Activated B cell treated with CpG ODN at 0.5 μM for 24 hours (primary cell): ENCODE data around the gene BEX3. TPM values are rescaled to one million over a fixed set of nuclear protein-coding genes. Genes with fewer than 3 reads are reported as not detected.

Source experiments
- ATAC-seq: fragments of 200-7000 bp; cut with Tn5 transposase; one replicate; pipeline ENCODE4 v1.10.0; 2021; ENCODE audit warnings: low read depth, mild to moderate bottlenecking, moderate library complexity
- CTCF ChIA-PET: fragments of 350-600 bp; sonication (Branson Sonifier 250); formaldehyde crosslinking; loops from one replicate; lab custom pipeline; 2021; ENCODE audit warnings: antibody characterized with exemption; lab: Charles Lee
- POLR2A ChIA-PET: fragments of 350-600 bp; sonication (Branson Sonifier 250); formaldehyde crosslinking; loops from one replicate; lab custom pipeline; 2021; ENCODE audit warnings: antibody characterized with exemption; lab: Charles Lee
- DNase-seq: peaks from one replicate; pipeline ENCODE4 v3.0.0; 2022
- H3K27ac Mint-ChIP-seq: one replicate; pipeline ENCODE4 v1.8.0; 2020; ENCODE audit warnings: mixed read lengths
- H3K27me3 Mint-ChIP-seq: one replicate; pipeline ENCODE4 v1.8.0; 2021; ENCODE audit warnings: mixed read lengths
- H3K36me3 Mint-ChIP-seq: one replicate; pipeline ENCODE4 v1.8.0; 2021; ENCODE audit warnings: low read depth, mixed read lengths
- H3K4me1 Mint-ChIP-seq: one replicate; pipeline ENCODE4 v1.8.0; 2021; ENCODE audit warnings: mixed read lengths
- H3K4me3 Mint-ChIP-seq: one replicate; pipeline ENCODE4 v1.8.0; 2020; ENCODE audit warnings: mild to moderate bottlenecking, mixed read lengths
- H3K9me3 Mint-ChIP-seq: one replicate; pipeline ENCODE4 v1.8.0; 2020; ENCODE audit warnings: mixed read lengths
- CTCF ChIP-seq: fragments of 200-600 bp; IDR thresholded peaks from one replicate; pipeline ENCODE4 v1.8.0; 2022; ENCODE audit warnings: antibody characterized with exemption, mild to moderate bottlenecking
- intact Hi-C: fragments of 100-400 bp; cut with micrococcal nuclease; formaldehyde crosslinking; loops from one replicate; pipeline ENCODE4 v1.15.1; 2024
- total RNA-seq: library from RNA; stranded (reverse); gene quantifications from 2 replicates; pipeline ENCODE4 v1.2.3, GENCODE V29; 2022

The BEX3 gene
- total RNA-seq, 1 donor from 2014 or later, result 0.42 TPM

DNA sequence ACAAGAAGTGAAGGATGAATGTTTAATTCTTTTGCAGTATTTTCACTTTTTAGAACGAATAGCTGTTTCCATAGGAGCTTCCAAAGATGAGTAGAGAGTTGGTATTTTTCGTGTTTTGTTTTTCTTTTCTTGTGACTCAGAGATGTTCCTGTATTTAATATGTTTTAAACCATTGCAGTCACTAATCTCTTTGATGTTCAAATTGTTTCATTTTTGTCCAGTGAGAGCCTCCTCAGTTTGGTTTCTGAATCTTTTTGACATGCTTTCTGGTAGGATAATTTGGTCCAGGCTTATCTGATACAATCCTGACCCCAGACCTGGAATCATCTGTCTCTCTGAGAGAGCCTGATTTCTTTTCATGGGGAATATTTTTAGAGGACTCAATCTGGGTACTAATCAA, 41.6 kb downstream of the BEX3 start:
- intact Hi-C loops, result no loop called here
- DNase-seq, result no peak
- Mint-ChIP-seq H3K27ac (no peak overlapping the region), H3K27me3 (no peaks in the 10 kb centered on the region), H3K4me1 (no peaks in the 10 kb centered on the region), H3K4me3 (no peak overlapping the region), H3K36me3 (no peaks in the 10 kb centered on the region), H3K9me3 (no peaks in the 10 kb centered on the region)
- TF ChIP-seq CTCF, result no peak
- CTCF ChIA-PET, result no interaction called here
- no peak for ATAC-seq
- POLR2A ChIA-PET, result no interaction called here

DNA sequence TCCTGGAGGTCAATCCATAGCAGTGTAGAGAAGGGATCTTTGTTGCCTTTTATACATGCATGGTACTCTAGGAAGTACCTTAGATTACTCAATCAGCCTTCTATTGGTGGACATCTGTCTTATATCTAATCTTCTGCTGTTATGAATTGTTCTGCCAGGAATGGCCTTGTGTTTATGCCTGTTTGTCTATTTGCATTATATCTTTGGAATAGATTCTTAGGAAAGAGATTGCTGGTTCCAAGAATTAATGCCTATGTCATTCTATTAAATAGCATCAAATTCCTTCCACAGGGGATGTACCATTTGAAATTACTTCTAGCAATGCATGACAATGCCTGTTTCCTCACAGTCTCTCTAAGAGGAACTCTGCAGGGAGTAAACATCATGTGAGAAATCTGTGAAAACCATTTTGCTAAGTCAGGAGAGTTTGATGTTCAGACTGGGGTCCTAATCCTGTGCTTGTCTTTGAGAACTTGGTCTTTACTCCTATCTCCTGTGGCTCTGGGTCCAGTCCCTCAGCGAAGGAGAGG, 42.5 kb downstream of the BEX3 start:
- no peak for TF ChIP-seq CTCF
- Mint-ChIP-seq H3K4me3 (no peak overlapping the region), H3K4me1 (no peaks in the 10 kb centered on the region), H3K36me3 (no peaks in the 10 kb centered on the region), H3K27ac (no peak overlapping the region), H3K9me3 (no peaks in the 10 kb centered on the region), H3K27me3 (no peaks in the 10 kb centered on the region)
- DNase-seq (no peak), ATAC-seq (no peak)
- ChIA-PET POLR2A (no interaction called here), CTCF (no interaction called here)
- intact Hi-C loops, result no loop called here

DNA sequence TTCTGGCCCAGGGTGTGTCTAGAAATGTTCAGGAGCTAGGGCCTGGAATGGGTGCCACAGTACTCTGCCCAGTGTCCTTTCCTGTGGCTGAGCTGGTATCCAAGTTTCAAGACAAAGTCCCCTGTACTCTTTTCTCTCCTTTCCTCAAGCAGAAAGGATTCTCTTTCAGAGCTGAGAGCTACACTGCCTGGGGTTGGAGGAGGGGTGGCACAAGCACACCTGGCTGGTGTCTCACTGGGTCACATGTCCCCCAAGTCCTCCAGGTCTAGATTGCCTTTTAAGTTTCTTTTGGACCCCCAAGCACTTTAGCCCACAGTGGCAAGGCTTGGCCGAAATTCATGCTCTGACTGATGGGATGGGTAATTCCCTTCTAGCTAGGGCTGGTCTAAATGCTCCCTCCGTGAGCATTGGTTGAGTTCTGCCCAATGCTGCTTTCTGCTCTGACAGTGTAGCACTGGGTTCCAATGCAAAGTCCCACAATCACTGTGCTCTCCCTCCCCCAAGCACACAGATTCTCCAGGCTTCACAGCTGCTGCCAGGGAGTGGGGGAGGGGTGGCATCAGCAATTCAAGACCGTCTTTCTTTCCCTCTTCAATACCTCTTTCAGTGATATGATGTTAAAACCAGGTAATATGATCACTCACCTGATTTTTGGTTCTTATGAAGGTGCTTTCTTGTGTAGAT, 47.8 kb downstream of the BEX3 start:
- Mint-ChIP-seq H3K4me1 (no peaks in the 10 kb centered on the region), H3K27ac (no peak overlapping the region), H3K27me3 (no peaks in the 10 kb centered on the region), H3K9me3 (no peaks in the 10 kb centered on the region), H3K36me3 (no peaks in the 10 kb centered on the region), H3K4me3 (no peak overlapping the region)
- no peak for DNase-seq
- ATAC-seq, result no peak
- intact Hi-C loops, result no loop called here
- ChIA-PET POLR2A (no interaction called here), CTCF (no interaction called here)
- TF ChIP-seq CTCF, result no peak

Other genes with a start within 250 kb of the BEX3 start
- 12.1 and 12.9 TPM in 2 replicates for gene BEX4, start 161.4 kb upstream of the BEX3 start, total RNA-seq
- gene TCEAL8, start 121.4 kb upstream of the BEX3 start, total RNA-seq, result 14.6 and 16.3 TPM in 2 replicates
- gene TCEAL5, start 99.8 kb upstream of the BEX3 start, total RNA-seq, result not detected in 2 replicates
- 12.3 and 13.1 TPM in 2 replicates for gene BEX2, start 65.5 kb upstream of the BEX3 start, total RNA-seq
- gene TCEAL7, start 46.3 kb upstream of the BEX3 start, total RNA-seq, result not detected in 2 replicates
- gene TCEAL9, start 20.0 kb upstream of the BEX3 start, total RNA-seq, result 0.35 and 0.88 TPM in 2 replicates
- 0.11 and 0.12 TPM in 2 replicates for gene RAB40A, start 143.0 kb downstream of the BEX3 start, total RNA-seq
- 18.0 and 20.0 TPM in 2 replicates for gene TCEAL4, start 209.0 kb downstream of the BEX3 start, total RNA-seq
- 7.7 and 8.5 TPM in 2 replicates for gene TCEAL3, start 231.4 kb downstream of the BEX3 start, total RNA-seq